HFF-Myc (cell line): ENCODE results near the gene LEMD1.

Experiments used
- DNase-seq: peaks from one replicate; pipeline ENCODE4 v3.0.0-alpha.2; 2011; ENCODE audit warnings: low read depth; ENCODE audit errors: extremely low read depth
- H3K4me3 ChIP-seq: replicated peaks from 2 replicates; pipeline ENCODE4 v1.5.1; 2011; ENCODE audit warnings: low read depth, mild to moderate bottlenecking, control low read depth, low read length
- TF ChIP-seq, protein P1 (sequence below): IDR thresholded peaks from 2 replicates; pipeline ENCODE4 v1.5.1; 2012; ENCODE audit warnings: mild to moderate bottlenecking, low read depth, low read length, control low read depth; ENCODE audit errors: missing control alignments

The LEMD1 gene

DNA sequence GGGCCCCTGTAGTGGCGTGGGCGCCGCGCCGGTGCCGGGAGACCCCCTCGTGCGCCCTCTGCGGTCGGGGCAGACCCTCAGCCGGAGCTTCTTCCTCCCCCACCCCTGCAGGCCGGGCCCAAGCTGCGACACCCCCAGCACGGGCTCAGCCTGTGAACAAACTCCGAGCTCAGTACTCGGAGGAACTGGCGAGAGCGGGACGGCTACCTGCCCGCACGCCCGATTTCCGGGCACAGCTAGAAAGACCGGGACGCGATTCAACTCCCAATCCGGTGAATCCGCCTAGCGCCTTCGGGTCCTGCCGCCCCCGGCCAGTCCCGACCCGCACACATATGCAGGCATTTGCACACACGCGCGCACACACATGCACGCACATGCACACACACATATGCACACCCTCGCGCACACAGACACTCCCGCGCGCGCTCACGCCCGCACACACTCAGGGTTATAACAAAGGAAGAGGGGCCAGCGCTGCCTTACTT is 34.6 kb upstream of the LEMD1 start:
- H3K4me3 ChIP-seq, result no peak overlapping the region
- TF ChIP-seq, protein P1, sequence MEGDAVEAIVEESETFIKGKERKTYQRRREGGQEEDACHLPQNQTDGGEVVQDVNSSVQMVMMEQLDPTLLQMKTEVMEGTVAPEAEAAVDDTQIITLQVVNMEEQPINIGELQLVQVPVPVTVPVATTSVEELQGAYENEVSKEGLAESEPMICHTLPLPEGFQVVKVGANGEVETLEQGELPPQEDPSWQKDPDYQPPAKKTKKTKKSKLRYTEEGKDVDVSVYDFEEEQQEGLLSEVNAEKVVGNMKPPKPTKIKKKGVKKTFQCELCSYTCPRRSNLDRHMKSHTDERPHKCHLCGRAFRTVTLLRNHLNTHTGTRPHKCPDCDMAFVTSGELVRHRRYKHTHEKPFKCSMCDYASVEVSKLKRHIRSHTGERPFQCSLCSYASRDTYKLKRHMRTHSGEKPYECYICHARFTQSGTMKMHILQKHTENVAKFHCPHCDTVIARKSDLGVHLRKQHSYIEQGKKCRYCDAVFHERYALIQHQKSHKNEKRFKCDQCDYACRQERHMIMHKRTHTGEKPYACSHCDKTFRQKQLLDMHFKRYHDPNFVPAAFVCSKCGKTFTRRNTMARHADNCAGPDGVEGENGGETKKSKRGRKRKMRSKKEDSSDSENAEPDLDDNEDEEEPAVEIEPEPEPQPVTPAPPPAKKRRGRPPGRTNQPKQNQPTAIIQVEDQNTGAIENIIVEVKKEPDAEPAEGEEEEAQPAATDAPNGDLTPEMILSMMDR, result no peak
- DNase-seq, result no peak

DNA sequence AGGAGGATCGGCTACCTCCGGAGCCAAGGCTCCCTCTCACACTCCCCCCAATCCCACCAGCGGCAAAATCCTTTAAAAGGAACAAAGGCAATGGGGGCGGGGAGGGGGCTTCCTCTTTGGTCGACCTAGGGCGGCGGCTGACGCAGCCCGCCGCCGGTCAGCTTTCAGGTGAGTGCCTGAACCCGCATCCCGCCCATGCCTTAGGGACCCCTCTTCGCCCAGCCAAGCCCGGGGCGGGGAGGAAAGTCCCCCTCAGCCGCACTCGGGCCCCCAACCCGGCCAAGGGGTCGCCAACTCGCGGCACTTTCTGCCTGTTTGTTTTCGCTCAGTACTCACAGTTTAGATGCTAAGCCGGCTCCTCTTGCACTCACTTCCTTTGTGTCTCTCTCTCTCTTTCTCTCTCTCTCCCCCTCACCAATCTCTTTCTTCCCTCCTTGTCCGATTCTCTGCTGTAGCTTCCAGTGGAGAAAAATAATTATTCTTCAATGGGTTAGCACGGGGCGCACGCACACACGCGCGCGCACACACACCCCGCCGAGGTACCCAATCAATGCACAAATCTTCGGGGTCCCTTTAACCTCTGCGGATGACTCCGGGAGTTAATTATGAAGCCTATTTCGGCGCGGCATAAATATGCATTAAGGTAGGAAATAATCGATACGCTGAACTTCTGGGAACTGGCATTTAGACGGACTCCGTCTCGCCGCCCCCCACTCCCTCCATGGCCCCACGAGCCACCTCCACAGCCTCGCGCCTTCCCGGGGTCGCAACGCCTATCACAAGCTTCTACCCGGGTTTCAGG is 33.9 kb upstream of the LEMD1 start, which contains the start of gene BLACAT1:
BLACAT1 (minus strand) TSS at position 465 of the 802 bp plus-strand sequence.
- H3K4me3 ChIP-seq, result no peak within 1 kb of the TSS
- TF ChIP-seq, protein P1, result no peak
- DNase-seq, result no peak

DNA sequence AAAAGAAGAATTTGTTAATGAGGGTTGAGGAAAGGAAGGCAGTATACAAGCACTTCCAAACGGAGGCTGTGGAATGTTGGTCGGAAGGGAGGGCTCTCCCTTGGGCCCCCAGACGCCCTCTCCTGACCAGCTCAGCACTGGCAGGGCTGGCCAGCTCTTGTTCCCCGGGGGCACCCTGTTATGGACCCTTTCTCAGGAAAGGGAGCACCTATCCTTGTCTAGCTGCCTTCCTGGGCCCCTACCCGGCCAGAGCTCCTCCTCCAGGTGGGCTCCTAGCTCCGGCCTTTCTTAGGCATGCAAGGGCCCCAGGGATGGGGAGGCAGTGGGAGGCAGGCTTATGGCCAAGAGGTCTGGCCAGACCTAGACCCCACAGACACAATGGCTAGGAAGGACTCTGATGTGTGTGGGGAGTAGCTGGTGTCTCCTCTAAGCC is 33.1 kb upstream of the LEMD1 start:
- TF ChIP-seq, protein P1, result peak; percentile 3
- no peak overlapping the region for H3K4me3 ChIP-seq
- DNase-seq, result no peak

DNA sequence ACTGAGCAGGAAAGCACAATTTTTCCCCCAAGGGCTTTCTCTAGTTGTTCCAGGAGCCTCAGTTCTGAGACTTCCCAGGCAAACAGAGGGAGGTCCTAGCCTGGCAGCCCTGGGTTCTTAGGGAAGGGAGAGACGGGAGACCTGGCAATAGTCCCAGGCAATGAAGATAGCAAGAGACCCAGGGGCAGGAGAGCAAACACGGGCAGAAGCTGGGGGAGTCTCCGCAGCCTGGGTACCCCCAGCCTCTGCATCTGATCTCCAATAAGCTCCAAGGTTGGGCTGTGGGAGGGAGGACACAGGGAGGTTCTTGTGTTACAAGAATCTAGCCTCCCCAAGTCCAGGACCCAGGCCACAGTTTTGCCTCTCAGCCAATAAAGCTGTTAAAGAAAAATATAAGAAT is 31.6 kb upstream of the LEMD1 start:
- no peak overlapping the region for H3K4me3 ChIP-seq
- TF ChIP-seq, protein P1, result no peak
- DNase-seq, result no peak

DNA sequence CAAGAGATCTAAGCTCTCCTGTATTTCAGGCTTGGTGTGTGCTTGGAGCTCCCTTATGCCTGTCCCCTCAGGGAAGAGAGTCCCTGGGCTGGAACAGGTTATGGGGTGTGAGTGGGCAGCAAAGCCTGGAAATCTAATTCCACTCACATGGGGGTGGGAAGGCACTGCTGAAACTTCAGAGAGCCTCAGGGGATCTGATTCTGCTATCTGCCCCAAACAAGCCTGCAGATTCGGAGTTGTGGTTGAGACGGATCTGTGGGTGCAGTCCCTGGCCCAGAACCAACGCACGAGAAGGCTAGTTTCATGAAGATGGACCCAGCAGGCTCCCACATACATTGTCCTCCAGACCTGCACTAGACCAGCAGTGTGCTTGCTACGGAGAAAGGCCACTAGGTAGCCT is 31.1 kb upstream of the LEMD1 start:
- TF ChIP-seq, protein P1, result no peak
- no peak for DNase-seq
- H3K4me3 ChIP-seq, result no peak overlapping the region

DNA sequence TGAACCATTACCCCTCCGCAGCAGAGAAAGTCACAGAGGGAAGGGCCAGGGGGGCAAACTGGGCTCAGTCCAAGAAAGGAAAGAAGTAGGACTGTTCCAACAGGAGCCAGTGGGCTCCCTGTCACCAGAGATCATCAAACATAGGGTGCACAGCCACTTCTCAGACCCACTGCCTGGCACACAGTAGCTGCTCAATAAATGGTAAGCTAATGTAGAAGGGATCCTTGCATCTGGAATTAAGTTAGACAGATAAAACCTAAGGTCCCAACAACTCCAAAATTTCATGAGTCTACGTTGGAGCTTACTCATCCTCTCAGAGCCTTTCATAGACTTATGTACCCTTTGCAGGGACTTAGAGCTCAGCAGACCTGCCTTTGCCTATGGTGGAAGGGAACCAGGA is 30.5 kb upstream of the LEMD1 start:
- TF ChIP-seq, protein P1, result no peak
- no peak overlapping the region for H3K4me3 ChIP-seq
- no peak for DNase-seq

DNA sequence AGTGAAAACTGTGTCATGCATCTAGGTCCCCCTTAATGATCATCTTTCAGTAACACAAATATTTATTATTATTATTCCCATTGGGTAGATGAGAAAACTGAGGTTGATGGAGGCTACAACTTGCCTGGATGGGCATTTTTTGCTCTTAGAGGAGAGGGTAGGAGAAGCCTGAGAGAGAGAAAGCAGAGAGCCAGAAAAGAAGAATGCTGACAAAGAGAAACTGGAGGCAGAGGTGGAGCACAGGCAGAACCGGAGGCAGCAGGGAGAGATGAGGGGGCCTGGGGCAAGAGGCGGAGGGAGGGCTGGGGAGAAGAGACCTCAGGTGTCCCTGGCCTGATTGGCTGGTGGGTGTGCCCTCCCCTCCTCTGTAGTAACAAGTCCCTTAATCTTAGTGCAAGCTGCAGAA is 29.9 kb upstream of the LEMD1 start:
- no peak overlapping the region for H3K4me3 ChIP-seq
- TF ChIP-seq, protein P1, result no peak
- DNase-seq, result no peak
